H1 (cell line): ENCODE results near the gene RPTOR. TPM values are rescaled to one million over a fixed set of nuclear protein-coding genes. Genes with fewer than 3 reads are reported as not detected.

Experiments
- POU5F1 ChIP-seq: IDR thresholded peaks from 2 replicates; pipeline ENCODE4 v1.6.1; 2011; ENCODE audit warnings: low read depth, mild to moderate bottlenecking, low read length, moderate library complexity
- SAP30 ChIP-seq: fragments of 300-600 bp; sonication (generic); IDR thresholded peaks from 2 replicates; pipeline ENCODE4 v1.7.1; 2012; ENCODE audit warnings: low read length, moderate library complexity, mild to moderate bottlenecking, inconsistent platforms; ENCODE audit not compliant: insufficient read depth, insufficient replicate concordance
- SIRT6 ChIP-seq: IDR thresholded peaks from one replicate; pipeline ENCODE4 v1.7.1; 2012; ENCODE audit warnings: low read length, inconsistent platforms
- polyA plus RNA-seq, 7 experiments: library from polyadenylated mRNA; depleted of rRNA in 3 of 7; stranded (reverse) in 5 of 7; unstranded in 2 of 7; fragments of >200 nt in 5 of 7; fragments of 200-250 nt in 2 of 7; gene quantifications; 1 replicate in 5 of 7; 2 replicates in 1 of 7; 4 replicates in 1 of 7; pipeline versions ENCODE4 v1.2.1 to v1.2.3, GENCODE V29; 2011 to 2013; ENCODE audit warnings: missing spikeins in 2 of 7, mixed read lengths in 2 of 7
- total RNA-seq: library from RNA; stranded (reverse); fragmentation: NEBNext Ultra II Directional; extraction: Animal tissue kit (Norgen Biotek cat#: 25700); gene quantifications from 2 replicates; pipeline ENCODE4 v1.2.1, GENCODE V29; 2021

Gene RPTOR
- total and polyA plus RNA-seq, 2 of the 8 experiments (the other 6 are each of a cell fraction or from before 2014, with no cell fraction given): 6.9 to 28.7 TPM

GRCh38 chr17:80981929-80982425 is 437.3 kb downstream of the RPTOR start (continued):
- TF ChIP-seq SAP30 (no peak), SIRT6 (no peak), POU5F1 (no peak)
- TF ChIP-seq, all 59 proteins: peak for 0
